Endometrial microvascular endothelial cells (primary cell): ENCODE results near the gene PLIN4. TPM values are rescaled to one million over a fixed set of nuclear protein-coding genes. Genes with fewer than 3 reads are reported as not detected.
"Not testable (repeated sequence)": the region's sequence is repeated elsewhere in the genome, so short reads cannot be mapped to it uniquely, and the experiment has no call there.

Experiments
- in situ Hi-C: cut with HindIII; loops from 2 replicates; pipeline ENCODE4 v1.10.0; 2017; ENCODE audit warnings: low sequenced_read_pairs, low pct_unique_long_range_greater_than_20kb; ENCODE audit errors: inconsistent ontology term
- total RNA-seq: library from RNA; depleted of rRNA; stranded (reverse); fragments of >200 nt; gene quantifications from one replicate; pipeline ENCODE4 v1.2.3, GENCODE V29; 2015; ENCODE audit errors: inconsistent ontology term

PLIN4 gene
- total RNA-seq, 1 donor from 2014 or later, result not detected

DNA sequence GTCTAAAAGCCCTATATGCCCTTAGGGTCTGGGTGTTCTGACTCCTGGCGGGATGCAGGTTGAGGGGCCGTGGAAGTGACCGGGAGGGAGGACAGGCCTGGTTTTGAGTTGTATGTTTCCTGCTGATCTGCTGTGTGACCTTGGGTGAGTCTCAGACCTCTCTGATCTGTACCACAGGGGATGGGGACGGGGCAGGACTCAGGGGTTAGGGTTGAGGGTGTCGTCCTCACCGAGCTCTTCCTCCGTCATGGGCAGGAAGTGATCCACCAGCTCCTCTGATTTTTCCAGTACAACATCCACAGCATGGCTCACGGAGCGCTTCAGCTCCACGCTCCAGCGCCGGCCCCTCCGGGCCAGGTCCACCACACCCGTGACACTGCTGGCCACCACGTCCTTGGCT, 10.6 kb upstream of the PLIN4 start:
- in situ Hi-C loops, result no loop called here

DNA sequence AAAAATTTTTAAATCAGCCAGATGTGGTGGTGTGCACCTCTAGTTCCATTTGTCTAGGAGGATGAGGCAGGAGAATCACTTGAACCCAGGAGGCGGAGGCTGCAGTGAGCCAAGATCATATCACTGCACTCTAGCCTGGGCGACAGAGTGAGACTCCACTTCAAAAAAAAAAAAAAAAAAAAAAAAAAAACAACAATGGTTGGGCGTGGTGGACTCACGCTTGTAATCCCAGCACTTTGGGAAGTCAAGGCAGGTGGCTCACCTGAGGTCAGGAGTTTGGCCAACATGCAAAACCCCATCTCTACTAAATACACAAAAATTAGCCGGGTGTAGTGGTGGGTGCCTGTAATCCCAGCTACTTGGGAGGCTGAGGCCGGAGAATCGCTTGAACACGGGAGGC, 9.1 kb upstream of the PLIN4 start:
- in situ Hi-C loops, result not testable (repeated sequence)

- in situ Hi-C loops, result no loop called here
Observed at GRCh38 chr19:4525563-4526002, 7.3 kb upstream of the PLIN4 start.

DNA sequence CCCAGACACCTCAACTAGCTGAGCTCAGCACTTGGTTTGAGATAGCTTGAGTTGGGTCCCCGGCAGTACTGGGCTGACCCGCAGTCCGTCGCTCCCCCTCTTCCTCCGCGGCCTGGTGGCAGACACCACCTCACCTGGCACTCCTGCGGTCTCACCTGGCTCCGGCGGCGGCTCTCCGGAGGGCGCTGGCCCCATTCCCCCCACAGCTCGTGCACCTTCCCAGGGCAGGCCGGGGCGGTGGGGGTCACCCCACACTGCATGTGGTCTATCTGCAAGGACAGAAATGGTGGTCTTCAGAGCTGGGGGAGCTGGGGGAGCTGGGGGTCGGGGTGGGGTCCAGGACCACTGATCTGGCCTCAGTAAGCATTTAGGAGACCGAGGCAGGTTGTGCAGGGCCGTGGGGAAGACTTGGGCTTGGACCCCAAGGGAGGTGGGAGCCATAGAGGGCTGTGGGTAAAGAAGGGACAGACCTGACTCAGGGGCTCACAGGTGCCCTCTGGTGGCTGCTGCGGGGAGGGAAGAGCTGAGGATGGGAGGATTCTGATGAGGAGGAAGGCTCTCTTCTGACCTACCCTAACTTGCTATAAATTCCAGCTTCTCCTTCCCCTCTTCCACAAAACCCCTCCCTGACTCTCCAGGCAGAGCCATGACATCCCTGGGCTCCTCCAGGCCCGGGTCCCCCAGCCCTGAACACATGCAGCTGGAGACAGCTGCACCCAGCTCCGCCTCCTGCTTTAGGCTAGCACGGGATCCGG, 6.7 kb upstream of the PLIN4 start:
- in situ Hi-C loops, result no loop called here

DNA sequence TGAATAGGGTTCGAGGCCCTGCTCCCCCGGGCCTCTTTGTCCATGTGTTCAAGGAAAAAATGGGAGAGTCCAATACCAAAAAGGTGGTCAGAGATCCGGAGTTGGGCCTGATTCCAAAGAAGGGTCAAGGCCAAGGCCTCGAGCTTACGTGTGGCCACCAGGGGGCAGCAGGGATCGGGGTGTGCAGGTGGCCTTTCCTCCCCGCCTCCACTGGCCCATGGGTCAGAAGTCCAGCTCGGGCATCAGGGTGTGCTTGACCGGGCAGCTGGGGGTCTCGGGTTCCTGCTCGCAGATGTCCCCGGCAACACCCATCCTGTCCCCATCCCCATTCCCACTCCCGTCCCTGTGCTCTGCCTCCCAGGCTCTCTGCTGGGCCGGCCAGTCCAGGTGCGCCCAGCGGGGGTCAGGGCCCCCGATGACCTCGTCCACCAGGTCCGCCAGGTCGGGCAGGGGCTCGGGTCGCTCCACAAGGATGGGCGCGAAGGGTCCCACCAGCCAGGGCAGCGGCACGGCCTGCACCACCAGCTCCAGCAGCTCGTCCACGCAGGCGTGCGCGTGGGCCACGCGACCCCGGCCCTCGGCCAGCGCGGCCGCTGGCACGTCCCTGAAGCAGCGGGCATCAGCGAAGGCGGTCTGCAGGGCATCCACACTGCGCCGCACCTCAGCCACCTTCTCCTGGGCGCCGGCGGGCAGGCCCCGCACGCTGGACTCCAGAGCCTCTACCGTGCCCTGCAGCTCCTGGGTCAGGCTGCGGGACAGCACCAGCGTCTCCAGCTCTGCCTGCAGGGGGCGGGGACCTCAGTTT, 5.2 kb upstream of the PLIN4 start:
- in situ Hi-C loops, result no loop called here

DNA sequence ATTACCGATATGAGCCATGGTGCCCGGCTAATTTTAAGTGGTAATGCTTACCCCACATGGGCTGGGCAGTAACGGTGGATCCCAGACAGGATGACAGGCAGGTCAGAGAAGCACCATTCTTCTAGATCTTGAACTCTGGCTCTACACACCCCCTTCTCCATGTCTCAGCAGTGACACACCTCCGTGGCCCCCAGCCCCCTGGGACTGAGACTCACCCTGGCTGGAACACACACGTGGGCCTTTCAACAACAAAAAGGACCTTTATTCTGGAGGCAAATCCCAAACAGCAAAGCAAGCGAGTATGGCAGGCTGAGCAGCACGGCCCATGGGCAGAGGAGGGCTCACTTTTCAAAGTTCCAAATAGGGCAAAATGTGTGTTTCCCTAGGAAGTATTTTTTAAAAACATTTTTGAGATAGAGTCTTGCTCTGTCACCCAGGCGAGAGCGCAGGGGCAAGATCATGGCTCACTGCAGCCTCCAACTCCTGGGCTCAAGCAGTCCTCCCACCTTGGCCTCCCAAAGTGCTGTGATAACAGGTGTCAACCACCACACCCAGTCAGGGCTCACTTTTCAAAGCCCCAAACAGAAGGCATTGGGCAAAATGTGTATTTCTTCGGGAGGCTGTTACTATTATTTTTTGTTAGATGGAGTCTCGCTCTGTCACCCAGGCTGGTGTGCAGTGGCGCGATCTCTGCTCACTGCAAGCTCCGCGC, 4.2 kb upstream of the PLIN4 start:
- in situ Hi-C loops, result no loop called here

DNA sequence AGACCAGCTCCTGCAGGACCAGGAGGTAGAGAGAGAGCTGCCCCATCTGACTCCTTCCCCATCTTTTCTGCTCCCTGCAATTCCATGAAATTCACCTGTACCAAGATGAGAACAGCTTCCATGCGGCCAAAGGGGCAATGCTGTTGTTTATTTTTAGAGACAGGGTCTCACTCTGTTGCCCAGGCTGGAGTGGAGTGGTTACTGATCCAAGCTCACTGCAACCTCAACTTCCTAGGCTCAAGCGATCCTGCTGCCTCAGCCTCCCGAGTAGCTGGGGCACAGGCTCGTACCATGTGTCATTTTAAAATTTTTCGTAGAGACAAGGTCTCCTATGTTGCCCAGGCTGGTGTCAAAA, 3.6 kb upstream of the PLIN4 start:
- in situ Hi-C loops, result no loop called here

GRCh38 chr19:4521170-4521887, 3.0 kb upstream of the PLIN4 start:
- in situ Hi-C loops, result no loop called here

DNA sequence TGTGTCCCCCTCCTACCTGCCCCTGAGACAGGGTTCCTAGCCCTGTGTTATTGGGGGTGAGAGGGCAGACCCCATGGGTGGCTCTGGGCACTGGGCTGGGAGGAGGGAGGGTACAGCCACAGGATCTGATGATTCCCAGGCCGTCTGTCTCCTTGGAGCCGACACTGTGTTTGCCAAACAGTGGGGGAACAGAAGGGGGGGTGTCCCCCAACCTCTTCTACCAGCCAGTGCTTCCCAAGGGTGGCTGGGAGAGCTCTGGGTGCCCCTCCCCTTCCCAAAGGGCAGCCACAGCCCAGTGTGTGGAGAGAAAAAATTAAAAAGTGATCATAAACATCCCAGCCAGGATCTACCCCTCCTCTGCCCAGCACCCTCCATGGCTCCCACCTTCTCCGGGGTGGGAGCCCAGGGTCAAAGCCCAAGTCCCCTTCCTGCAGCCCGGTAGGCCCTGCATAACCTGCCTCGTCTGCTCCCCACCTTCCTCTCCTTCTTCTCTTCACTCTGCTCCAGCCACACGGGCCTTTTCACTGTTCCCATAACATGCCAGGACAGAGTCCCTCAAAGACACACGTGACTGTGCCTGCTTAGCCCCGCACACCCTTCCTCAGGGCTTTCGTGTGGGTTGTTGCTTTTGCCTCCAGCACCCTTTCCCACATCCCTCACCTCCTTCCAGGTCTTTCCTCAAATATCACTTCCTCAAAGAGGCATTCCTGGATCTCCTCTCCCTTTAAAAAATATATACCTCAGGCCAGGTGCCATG, 1.4 kb upstream of the PLIN4 start:
- in situ Hi-C loops, result no loop called here

- in situ Hi-C loops, result no loop called here
Observed at GRCh38 chr19:4519172-4519496, 848 bp upstream of the PLIN4 start.

DNA sequence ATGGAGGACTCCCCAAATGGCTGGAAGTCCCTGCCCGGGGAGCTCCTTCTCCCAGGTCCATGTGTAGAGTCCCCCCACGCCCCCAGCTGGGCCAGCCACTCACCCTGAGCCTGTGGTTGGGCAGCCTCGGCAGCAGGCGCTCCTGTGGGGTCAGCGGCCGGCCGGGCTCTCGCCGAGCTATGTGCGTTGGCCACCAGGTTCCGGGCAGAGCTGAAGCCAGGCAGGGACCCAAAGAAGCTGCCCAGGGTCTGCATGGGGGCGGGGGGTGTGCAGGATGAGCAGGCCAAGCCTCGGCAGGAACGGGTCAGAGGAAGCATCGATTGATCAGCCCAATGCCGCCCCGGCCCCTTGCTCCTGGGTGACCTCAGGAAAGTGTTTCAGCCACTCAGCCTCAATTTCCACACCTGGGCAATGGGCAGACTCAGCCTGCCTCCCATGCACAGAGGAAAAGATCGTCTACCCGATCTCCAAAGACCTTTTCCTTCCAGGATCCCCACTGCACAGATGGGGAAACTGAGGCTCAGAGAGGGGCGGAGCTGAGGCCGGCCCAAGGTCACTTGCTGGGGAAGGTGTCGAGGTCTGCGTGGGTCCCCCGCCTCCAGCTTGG, 732 bp downstream of the PLIN4 start:
- in situ Hi-C loops, result no loop called here

- in situ Hi-C loops, result no loop called here
Observed at GRCh38 chr19:4516939-4517300, 1.4 kb downstream of the PLIN4 start.

GRCh38 chr19:4516199-4516938, 1.9 kb downstream of the PLIN4 start:
- in situ Hi-C loops, result no loop called here

- in situ Hi-C loops, result no loop called here
Observed at GRCh38 chr19:4515732-4516131, 2.6 kb downstream of the PLIN4 start.

DNA sequence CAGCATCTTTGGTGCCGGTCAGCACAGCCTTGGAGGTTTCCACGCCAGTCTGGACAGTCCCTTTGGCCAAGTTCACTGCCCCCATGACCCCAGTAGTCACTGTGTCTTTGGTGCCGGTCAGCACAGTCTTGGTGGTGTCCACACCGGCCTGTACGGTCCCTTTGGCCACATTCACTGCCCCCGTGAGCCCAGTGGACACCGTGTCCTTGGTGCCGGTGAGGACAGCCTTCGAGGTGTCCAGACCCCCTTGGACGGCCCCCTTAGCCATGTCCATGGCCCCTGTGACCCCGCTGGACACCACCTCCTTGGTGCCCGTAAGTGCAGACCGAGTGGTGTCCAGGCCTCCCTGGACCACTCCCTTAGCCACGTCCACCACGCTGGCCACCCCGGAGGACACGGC, 5.0 kb downstream of the PLIN4 start:
- in situ Hi-C loops, result no loop called here

DNA sequence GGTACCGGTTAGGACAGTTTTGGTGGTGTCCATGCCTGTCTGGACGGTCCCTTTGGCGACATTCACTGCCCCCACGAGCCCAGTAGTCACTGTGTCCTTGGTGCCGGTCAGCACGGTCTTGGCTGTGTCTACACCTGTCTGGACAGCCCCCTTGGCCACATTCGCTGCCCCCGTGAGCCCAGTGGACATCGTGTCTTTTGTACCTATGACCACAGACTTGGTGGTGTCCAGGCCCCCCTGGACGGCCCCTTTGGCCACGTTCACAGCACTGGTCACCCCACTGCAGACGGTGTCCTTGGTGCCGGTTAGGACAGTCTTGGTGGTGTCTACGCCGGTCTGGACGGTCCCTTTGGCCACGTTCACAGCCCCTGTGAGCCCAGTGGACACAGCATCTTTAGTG, 6.2 kb downstream of the PLIN4 start:
- in situ Hi-C loops, result no loop called here

DNA sequence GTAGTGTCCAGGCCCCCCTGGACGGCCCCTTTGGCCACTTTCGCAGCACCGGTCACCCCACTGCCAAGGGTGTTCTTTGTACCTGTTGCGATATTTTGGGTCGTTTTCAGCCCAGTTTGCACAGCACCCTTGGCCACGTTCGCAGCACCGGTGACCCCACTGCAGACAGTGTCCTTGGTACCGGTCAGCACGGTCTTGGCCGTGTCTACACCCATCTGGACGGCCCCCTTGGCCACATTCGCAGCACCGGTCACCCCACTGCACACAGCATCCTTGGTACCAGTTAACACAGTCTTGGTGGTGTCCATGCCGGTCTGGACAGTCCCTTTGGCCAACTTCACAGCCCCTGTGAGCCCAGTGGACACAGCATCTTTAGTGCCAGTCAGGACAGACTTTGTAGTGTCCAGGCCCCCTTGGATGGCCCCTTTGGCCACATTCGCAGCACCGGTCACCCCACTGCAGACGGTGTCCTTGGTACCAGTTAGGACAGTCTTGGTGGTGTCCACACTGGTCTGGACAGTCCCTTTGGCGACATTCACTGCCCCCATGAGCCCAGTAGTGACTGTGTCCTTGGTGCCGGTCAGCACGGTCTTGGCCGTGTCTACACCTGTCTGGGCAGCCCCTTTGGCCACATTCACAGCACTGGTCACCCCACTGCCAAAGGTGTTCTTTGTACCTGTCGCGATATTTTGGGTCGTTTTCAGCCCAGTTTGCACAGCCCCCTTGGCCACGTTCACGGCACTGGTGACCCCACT, 6.8 kb downstream of the PLIN4 start:
- in situ Hi-C loops, result no loop called here
